MM.1S (cell line): ENCODE results near the gene HERC2.
"Not testable (repeated sequence)": the region's sequence is repeated elsewhere in the genome, so short reads cannot be mapped to it uniquely, and the experiment has no call there.

Experiments used
- DNase-seq: peaks from one replicate; pipeline ENCODE4 v3.0.0-alpha.2; 2015
- H2AFZ ChIP-seq: fragments of 300-600 bp; sonication (generic); 2 replicates; pipeline ENCODE4 v1.6.0; 2016; ENCODE audit warnings: antibody characterized with exemption, low read length
- H3F3A ChIP-seq: fragments of 300-600 bp; sonication (generic); 2 replicates; pipeline ENCODE4 v1.6.1; 2016; ENCODE audit warnings: mild to moderate bottlenecking, antibody characterized with exemption, low read length, moderate library complexity, mixed read lengths; ENCODE audit not compliant: insufficient read depth
- H3K27ac ChIP-seq: fragments of 300-600 bp; sonication (generic); 2 replicates; pipeline ENCODE4 v1.5.1; 2016; ENCODE audit warnings: mild to moderate bottlenecking, low read length
- H3K27me3 ChIP-seq: fragments of 300-600 bp; sonication (generic); replicated peaks from 2 replicates; pipeline ENCODE4 v1.6.0; 2016; ENCODE audit warnings: low read length; ENCODE audit not compliant: insufficient read depth
- H3K36me3 ChIP-seq: fragments of 300-600 bp; sonication (generic); replicated peaks from 2 replicates; pipeline ENCODE4 v1.6.1; 2016; ENCODE audit warnings: mild to moderate bottlenecking, low read length, mixed read lengths; ENCODE audit not compliant: insufficient read depth
- H3K4me1 ChIP-seq: fragments of 300-600 bp; sonication (generic); 2 replicates; pipeline ENCODE4 v1.6.1; 2016; ENCODE audit warnings: low read length, mixed read lengths
- H3K4me2 ChIP-seq: fragments of 300-600 bp; sonication (generic); 2 replicates; pipeline ENCODE4 v1.6.0; 2016; ENCODE audit warnings: low read depth, low read length
- H3K4me3 ChIP-seq: fragments of 300-600 bp; sonication (generic); 2 replicates; pipeline ENCODE4 v1.5.1; 2016; ENCODE audit warnings: low read length, mixed read lengths
- H3K79me2 ChIP-seq: fragments of 300-600 bp; sonication (generic); 2 replicates; pipeline ENCODE4 v1.6.1; 2016; ENCODE audit warnings: mixed run types, low read length, mixed read lengths
- H3K9ac ChIP-seq: fragments of 300-600 bp; sonication (generic); 2 replicates; pipeline ENCODE4 v1.6.1; 2016; ENCODE audit warnings: low read length, mixed read lengths
- H3K9me2 ChIP-seq: fragments of 300-600 bp; sonication (generic); replicated peaks from 2 replicates; pipeline ENCODE4 v1.6.1; 2016; ENCODE audit warnings: mild to moderate bottlenecking, low read length, mixed read lengths; ENCODE audit not compliant: insufficient read depth
- H3K9me3 ChIP-seq: fragments of 300-600 bp; sonication (generic); replicated peaks from 2 replicates; pipeline ENCODE4 v1.6.1; 2016; ENCODE audit warnings: mild to moderate bottlenecking, low read length, mixed read lengths; ENCODE audit not compliant: insufficient read depth
- H4K20me1 ChIP-seq: fragments of 300-600 bp; sonication (generic); 2 replicates; pipeline ENCODE4 v1.6.1; 2016; ENCODE audit warnings: mild to moderate bottlenecking, low read length, moderate library complexity, mixed read lengths; ENCODE audit not compliant: insufficient read depth
- CTCF ChIP-seq: fragments of 300-600 bp; sonication (generic); IDR thresholded peaks from 2 replicates; pipeline ENCODE4 v1.5.1; 2016; ENCODE audit warnings: antibody characterized with exemption, low read length, mixed read lengths
- EZH2 ChIP-seq: fragments of 300-600 bp; sonication (generic); optimal IDR thresholded peaks from 2 replicates; pipeline ENCODE3; 2017; ENCODE audit warnings: low read depth, mild to moderate bottlenecking, antibody characterized with exemption, low read length, mixed read lengths
- EZH2phosphoT487 ChIP-seq: fragments of 300-600 bp; sonication (generic); IDR thresholded peaks from 2 replicates; pipeline ENCODE4 v1.6.1; 2018; ENCODE audit warnings: antibody characterized with exemption, low read length

HERC2 gene

GRCh38 chr15:28124841-28125240 is 197.1 kb downstream of the HERC2 start:
- no peak for TF ChIP-seq EZH2
- no peak for TF ChIP-seq EZH2phosphoT487
- TF ChIP-seq CTCF, result no peak

GRCh38 chr15:28123408-28124023 is 198.5 kb downstream of the HERC2 start:
- Histone ChIP-seq H3K9ac (no peak overlapping the region), H4K20me1 (no peaks in the 10 kb centered on the region), H3K27me3 (no peaks in the 10 kb centered on the region), H3K4me1 (no peaks in the 10 kb centered on the region), H2AFZ (no peak overlapping the region), H3K9me3 (no peaks in the 10 kb centered on the region), H3K27ac (no peak overlapping the region), H3F3A (no peaks in the 10 kb centered on the region), H3K9me2 (no peaks in the 10 kb centered on the region), H3K79me2 (no peaks in the 10 kb centered on the region), H3K36me3 (no peaks in the 10 kb centered on the region; the same call in 1 of the 2 replicates), H3K4me3 (no peak overlapping the region), H3K4me2 (no peak overlapping the region)
- TF ChIP-seq CTCF (peak; percentile 68), EZH2phosphoT487 (no peak)
- peak; percentile 74 for DNase-seq

More at GRCh38 chr15:28124841-28125240, 197.1 kb downstream of the HERC2 start:
- H3K79me2 ChIP-seq, result no peaks in the 10 kb centered on the region
- no peaks in the 10 kb centered on the region; the same call in 1 of the 2 replicates for H3K36me3 ChIP-seq
- no peak overlapping the region for H3K9ac ChIP-seq
- no peaks in the 10 kb centered on the region for H3K9me3 ChIP-seq
- H3K9me2 ChIP-seq, result no peaks in the 10 kb centered on the region
- no peaks in the 10 kb centered on the region for H4K20me1 ChIP-seq
- no peak overlapping the region for H3K4me2 ChIP-seq
- H3K27ac ChIP-seq, result no peak overlapping the region
- H3K27me3 ChIP-seq, result no peaks in the 10 kb centered on the region
- no peak overlapping the region for H3K4me3 ChIP-seq
- no peaks in the 10 kb centered on the region for H3F3A ChIP-seq
- H2AFZ ChIP-seq, result no peak overlapping the region
- DNase-seq, result no peak
- no peaks in the 10 kb centered on the region for H3K4me1 ChIP-seq

GRCh38 chr15:28122038-28122949 is 199.7 kb downstream of the HERC2 start:
- H3K79me2 ChIP-seq, result no peaks in the 10 kb centered on the region
- H3K9me3 ChIP-seq, result no peaks in the 10 kb centered on the region
- no peak overlapping the region for H3K9ac ChIP-seq
- H3K36me3 ChIP-seq, result no peaks in the 10 kb centered on the region; the same call in 1 of the 2 replicates
- no peaks in the 10 kb centered on the region for H3K27me3 ChIP-seq
- DNase-seq, result no peak
- no peak overlapping the region for H3K4me2 ChIP-seq
- H3K9me2 ChIP-seq, result no peaks in the 10 kb centered on the region
- H3K4me3 ChIP-seq, result no peak overlapping the region
- no peaks in the 10 kb centered on the region for H3F3A ChIP-seq
- no peak for TF ChIP-seq EZH2
- TF ChIP-seq CTCF, result no peak
- TF ChIP-seq EZH2phosphoT487, result no peak
- no peaks in the 10 kb centered on the region for H3K4me1 ChIP-seq
- no peak overlapping the region for H3K27ac ChIP-seq
- no peaks in the 10 kb centered on the region for H4K20me1 ChIP-seq
- no peak overlapping the region for H2AFZ ChIP-seq

GRCh38 chr15:28121577-28121976 is 200.4 kb downstream of the HERC2 start:
- H3K27me3 ChIP-seq, H3K9ac ChIP-seq, H3K4me1 ChIP-seq, DNase-seq, H3F3A ChIP-seq, H3K79me2 ChIP-seq, H3K9me3 ChIP-seq, H3K27ac ChIP-seq, H2AFZ ChIP-seq, H3K4me3 ChIP-seq, H3K36me3 ChIP-seq, H3K9me2 ChIP-seq, H3K4me2 ChIP-seq, H4K20me1 ChIP-seq: not testable (repeated sequence)
